HG02798 (cell line): ENCODE results near the gene SLC15A1.

ENCODE experiments used
- ATAC-seq: cut with Tn5 transposase; IDR thresholded peaks from one replicate; pipeline ENCODE4 v1.9.1; 2021; ENCODE audit warnings: mild to moderate bottlenecking; ENCODE audit not compliant: unreplicated experiment, poor library complexity

The SLC15A1 gene

GRCh38 chr13:98717256-98717655 is 35.2 kb downstream of the SLC15A1 start:
- no peak for ATAC-seq

GRCh38 chr13:98710521-98710920 is 42.0 kb downstream of the SLC15A1 start:
- no peak for ATAC-seq

- ATAC-seq, result peak; percentile 55
Observed at GRCh38 chr13:98707281-98707999, 45.0 kb downstream of the SLC15A1 start.

GRCh38 chr13:98706446-98707110 is 45.9 kb downstream of the SLC15A1 start:
- no peak for ATAC-seq

- ATAC-seq, result no peak
Observed at GRCh38 chr13:98697791-98698190, 54.7 kb downstream of the SLC15A1 start.

- ATAC-seq, result no peak
Observed at GRCh38 chr13:98693756-98694155, 58.7 kb downstream of the SLC15A1 start.

GRCh38 chr13:98691360-98691759 is 61.1 kb downstream of the SLC15A1 start:
- no peak for ATAC-seq

GRCh38 chr13:98690348-98691022 is 62.0 kb downstream of the SLC15A1 start:
- ATAC-seq, result no peak

GRCh38 chr13:98689347-98689968 is 63.0 kb downstream of the SLC15A1 start:
- no peak for ATAC-seq

GRCh38 chr13:98688373-98688772 is 64.1 kb downstream of the SLC15A1 start:
- no peak for ATAC-seq

GRCh38 chr13:98687319-98687718 is 65.2 kb downstream of the SLC15A1 start:
- no peak for ATAC-seq

- no peak for ATAC-seq
Observed at GRCh38 chr13:98686270-98686669, 66.2 kb downstream of the SLC15A1 start.

GRCh38 chr13:98685146-98685545 is 67.3 kb downstream of the SLC15A1 start:
- ATAC-seq, result no peak

- no peak for ATAC-seq
Observed at GRCh38 chr13:98681049-98681448, 71.4 kb downstream of the SLC15A1 start.

GRCh38 chr13:98678741-98679140 is 73.7 kb downstream of the SLC15A1 start:
- ATAC-seq, result no peak

GRCh38 chr13:98677398-98677797 is 75.1 kb downstream of the SLC15A1 start:
- ATAC-seq, result no peak

GRCh38 chr13:98676239-98676638 is 76.2 kb downstream of the SLC15A1 start:
- ATAC-seq, result no peak

- no peak for ATAC-seq
Observed at GRCh38 chr13:98675837-98676236, 76.6 kb downstream of the SLC15A1 start.

GRCh38 chr13:98675066-98675465 is 77.4 kb downstream of the SLC15A1 start:
- ATAC-seq, result no peak

- ATAC-seq, result peak; percentile 83
Observed at GRCh38 chr13:98672947-98673613, 79.4 kb downstream of the SLC15A1 start.
